Globus pallidus (tissue), 1 donor: ENCODE measurements around the gene LMX1B.

ENCODE experiments used
- DNase-seq: peaks from one replicate; pipeline ENCODE4 v3.0.0-alpha.2; 2015; ENCODE audit warnings: low spot score

LMX1B gene

DNA sequence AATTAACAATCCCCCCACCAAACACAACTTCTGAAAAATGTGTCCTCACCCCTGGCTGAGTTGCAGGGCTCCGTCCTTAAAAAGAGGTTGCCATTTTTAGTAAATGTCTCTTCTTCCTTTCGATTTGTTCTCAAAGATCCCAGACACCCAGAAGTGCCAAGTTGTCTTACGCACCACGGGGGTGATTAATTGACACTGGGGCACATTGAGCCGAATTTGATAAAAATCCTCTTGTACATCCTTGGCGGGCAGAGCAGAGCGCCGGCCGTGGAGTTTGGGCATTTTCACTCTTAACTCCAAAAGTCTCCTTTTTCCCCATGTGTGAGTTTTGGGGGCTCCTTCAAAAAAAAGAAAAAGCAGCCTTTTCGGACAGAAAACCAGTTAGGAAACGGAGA lies 4.5 kb downstream of the LMX1B start:
- DNase-seq = no peak

DNA sequence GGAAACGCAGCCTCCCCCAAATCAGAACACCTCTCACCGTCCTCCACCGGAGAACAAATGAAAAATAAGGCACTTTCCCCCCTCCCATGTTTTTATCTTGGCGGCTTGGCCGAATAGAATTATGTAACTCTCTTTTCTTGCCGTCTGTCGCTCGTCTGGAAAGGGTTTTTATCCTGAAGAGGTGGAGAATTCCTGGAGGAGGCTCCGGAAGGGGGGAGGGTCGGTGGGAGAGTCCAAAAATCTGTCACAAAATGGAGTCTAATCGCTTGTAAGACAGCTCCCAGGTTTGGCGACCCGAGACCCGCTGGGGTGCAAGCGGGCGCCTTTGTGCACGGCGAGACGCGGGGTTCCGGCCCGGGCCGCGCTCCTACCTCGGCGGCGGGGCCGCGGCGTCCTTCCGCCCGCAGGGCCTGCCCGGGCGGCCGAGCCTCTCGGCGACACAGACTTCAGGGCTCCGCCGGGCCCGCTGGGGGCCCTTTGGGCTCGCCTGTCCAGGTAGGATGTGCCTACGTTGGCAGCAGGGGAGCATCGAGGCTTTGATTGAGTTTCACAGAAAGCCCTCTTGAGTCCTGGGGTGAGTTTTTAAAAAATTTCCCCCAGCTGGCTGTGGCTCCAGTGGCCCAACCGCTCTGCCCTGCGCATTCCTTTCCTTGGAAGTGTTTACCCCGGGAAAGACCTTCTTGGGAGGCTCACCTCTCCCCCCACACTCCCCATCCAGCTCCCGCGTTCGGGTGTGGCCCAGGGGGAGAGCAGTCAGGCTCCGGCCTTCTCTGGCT lies 5.0 kb downstream of the LMX1B start:
- no peak for DNase-seq

DNA sequence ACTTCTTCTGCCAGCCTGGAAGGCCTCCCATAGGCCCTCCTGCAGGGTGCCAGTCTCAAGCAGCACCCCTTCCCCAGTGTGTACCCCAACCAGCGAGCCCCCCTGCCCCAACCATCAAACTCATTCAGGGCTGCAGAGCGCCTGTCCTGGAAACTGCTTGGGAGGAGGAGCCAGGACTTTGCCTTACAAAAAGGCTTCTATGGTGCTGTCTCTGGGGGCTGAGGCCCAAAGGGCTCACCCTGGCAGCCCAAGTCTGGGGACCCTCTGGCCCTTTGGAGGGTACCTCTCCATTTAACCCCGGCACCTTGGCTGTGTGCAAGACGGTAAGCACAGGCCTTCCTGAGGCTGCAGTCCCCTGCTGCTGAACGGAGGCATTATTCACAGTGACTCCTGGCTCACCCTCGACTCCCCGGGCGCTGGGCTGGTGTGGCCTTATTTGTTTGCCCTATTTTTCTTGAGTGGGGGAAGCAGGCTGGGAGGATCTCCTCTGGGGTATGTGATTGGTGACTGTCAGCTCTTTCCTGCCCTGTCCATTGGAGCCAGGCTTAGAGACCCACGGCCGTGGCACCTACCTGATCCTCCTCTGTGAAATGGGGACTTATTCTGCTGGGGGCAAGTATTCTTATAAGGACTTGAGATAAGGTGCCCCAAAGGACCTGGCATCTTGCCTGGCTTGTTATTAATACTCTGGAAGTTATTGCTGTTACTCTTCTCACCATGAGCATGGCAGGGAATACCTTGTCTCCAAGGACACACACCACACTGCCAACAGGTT lies 5.8 kb downstream of the LMX1B start:
- DNase-seq = no peak

DNA sequence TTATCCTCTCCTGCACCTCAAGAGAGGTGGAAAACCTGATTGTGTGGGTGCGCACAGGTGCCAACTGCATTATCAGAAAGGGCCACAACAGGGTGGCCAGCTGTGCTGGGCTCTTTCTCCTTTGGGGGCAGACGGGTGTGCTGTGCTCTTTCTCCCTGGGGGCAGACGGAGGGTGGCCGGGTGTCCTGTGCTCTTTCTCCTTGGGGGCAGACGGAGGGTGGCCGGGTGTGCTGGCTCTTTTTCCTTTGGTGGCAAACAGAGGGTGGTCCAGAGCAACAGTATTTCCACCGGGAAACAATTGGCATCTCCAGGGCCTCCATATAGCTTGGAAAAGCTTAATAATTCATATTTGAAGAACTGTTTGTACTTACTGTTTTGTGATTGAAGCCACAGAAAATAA lies 6.8 kb downstream of the LMX1B start:
- no peak for DNase-seq

DNA sequence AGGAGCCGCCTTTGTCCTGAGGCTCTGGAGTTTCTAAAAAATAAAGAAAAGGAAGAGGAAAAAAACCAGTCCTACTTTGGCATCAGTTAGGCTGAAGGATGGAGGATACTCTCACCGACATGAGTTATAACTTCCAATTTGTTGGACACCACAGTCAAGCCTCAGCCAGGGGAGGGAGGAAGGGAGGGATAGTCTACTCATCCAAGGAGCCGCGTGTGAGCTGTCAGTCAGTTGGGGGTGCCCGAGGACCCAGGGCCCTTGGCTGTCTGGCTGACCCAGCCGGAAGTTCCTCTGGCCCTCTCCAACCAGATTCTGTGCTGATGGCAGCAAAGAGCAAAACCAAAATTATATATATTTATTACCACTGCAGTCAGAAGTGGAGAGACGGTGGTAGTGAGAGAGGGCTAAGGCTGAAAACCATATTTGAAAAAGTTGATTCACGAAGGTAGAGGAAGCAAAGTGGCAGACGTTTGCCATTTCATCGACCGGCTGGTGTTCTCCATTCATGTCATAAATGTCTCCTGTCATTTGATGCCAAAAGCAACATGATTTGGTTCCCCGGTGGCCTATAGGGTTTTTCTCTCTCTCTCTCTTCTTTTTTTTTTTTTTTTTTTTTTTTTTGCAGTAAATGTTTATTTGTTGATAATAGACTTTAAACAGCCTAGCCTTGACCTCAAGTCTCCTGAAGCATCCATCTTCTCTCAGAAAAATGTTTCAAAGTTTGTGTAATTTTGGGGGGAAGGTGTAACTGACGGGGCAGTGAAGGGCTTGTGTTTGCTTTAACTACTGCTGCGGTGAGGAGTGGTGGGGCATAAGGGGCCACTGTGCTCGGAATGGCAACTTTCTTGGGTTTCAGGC lies 7.6 kb downstream of the LMX1B start:
- DNase-seq = no peak

DNA sequence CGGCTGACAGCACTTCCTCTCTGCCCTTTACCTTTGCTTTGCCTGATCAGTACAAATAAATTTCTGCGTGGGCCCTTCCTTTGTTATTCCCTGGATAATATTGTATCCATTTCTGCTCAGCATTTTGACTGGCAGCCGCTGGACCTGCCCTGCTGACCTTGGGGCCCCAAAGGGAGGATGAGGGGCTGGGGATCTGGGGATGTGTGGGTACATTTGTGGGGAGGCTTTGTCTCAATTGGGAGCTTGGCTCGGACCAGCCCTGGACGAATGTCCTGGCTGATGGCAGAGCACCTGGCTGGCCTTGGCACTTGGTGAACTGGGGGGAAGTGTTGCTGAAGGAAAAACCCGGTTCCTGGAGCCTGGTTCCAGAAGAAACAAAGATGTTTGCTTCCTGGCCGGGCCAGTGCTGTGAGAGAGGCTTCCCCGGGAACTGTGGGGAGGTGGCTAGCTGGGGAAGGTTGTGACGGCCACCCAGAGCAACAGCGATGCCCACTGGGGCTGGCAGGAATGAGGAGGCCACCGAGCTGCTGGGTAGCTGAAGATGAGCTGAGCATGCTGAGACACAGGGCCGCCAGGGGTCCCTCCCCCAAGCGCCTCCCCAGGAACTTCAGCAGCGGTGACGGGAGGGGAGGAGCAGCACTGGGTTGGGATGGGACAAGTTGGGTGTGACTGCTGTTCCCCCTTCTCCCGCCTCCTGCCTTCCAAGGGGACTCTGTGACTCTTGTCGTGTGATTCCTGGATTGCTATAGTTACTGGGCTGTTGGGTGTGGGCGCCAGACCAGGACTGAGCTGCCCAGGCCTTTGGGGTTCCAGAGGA lies 8.4 kb downstream of the LMX1B start:
- DNase-seq = no peak

DNA sequence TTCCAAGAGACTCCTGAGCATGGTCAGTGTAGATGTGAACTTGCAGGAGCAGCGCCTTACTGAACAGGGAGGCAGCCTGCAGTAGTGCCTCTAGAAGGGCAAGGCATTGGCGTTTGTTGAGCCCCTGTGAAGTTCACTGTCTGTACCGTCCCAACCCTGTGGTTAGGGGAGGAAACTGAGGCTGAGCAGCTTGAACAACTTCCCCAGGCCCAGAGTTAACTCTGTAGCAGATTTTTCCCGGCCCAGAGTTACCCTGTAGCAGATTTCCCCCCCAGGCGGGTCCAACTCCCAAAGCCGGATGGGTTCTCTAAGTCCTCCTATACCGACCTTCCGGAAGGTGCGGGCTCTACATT lies 9.6 kb downstream of the LMX1B start:
- DNase-seq = no peak

DNA sequence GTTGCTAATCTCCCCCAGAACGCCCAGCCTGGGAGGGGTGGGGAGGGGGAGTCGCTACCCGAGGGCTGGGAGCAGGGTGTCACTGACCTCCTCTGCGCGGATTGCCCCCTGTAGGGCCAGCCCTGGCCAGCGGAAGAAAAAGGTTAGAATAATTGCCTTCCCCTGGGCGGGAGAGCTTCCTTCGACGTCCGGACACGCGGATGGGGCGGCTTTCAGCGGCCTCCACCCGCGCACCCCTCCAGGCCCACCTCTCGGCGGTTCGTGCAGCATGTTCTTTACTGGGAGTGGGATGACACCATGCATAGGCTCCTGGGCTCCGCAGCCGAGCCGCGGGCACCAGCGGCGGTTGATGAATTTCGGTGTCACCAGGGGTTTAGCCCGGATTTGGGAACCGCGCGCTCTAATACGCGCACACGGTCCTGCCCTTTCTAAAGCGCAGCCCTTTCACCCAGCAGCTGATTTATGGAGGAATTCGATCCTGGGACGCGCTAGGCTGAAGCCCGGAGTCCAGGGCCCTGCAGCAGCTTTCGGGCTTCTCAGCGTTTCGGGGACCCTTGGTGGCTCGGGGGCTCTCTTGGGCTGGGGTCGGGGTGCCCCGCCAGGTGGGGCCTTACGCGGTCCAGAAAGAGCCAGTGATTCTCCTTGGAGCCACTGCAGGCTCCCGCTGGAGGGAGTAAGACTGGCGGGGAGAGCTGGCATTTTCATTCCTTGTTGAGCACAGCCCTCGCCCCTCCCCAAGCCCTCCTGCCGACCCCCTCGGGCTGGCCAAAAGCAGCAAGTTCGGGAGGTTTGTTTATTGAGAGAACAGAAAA lies 10.1 kb downstream of the LMX1B start:
- DNase-seq = no peak

DNA sequence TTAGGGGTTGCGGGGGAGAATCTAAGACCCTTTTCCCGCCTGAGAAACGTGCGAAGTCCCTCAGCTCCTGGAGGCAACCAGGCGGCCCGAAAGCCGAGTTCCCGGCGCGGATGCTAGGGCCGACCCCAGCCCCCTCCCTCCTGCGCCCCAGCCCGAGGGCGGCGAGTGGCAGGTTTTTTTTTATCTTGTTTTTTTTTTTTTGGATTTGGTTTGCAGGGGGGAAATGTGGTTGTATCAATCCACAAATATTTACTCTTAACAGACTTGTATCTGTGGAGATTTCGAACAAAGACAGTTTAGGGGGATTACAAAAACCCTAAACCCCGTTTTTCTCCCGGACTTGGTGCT lies 10.7 kb downstream of the LMX1B start:
- no peak for DNase-seq

DNA sequence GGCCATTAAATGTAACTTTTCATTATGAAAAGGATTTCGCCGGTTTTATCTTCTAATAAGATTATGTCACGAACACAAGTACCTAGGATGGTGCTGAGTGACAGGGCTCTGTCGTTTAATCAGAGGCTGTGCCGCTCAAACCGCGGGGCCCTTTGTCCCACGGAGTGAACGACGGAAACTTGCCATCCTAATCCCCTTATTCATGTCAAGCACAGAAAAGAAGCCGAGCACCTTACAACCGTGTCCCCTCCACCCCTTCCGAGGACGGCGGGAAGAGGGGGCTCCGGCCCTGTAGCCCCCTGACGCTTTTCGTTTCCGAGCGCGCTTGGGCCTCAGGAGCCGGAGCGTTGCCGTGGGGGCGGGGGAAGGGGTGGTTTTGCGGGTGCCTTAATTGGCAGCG lies 11.2 kb downstream of the LMX1B start:
- DNase-seq = no peak

DNA sequence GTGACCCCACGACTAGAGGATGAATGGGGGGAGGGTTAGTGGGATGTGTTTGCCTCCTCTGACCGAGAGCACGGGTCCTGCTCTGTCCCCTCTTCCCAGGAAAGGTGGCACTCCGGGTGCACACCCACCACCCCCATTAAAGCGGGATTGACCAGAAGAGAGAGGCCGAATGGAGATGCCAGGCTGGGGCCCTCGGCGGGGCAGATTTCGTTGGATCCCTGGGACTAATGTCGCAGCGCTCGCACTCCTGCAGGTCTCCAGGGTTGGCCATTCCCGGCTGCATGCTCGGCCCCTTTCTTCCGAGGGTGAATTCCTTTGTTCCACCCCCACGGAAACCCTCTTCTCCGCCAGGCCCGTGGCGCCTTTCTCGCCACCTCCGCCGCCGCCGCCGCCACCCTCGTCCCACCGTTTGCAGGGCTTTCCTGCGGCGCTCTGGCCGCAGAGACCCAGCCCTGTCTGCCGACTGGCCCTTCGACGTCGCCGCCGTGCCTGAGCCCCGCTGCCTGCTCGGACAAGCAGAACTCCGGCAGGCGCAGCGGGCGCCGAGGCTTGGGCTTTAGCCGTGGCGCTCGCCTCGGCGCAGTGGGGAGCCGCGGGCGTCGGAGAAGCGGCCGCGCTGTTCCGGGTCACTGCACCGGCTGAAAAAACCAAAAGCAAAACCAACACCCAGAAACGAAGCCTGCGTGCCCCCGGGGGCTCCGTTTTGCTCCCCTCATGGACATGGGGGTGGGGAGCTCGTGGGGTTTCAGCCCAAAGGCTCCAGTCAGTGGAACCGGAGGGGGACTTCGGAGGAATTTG lies 11.8 kb downstream of the LMX1B start:
- no peak for DNase-seq

DNA sequence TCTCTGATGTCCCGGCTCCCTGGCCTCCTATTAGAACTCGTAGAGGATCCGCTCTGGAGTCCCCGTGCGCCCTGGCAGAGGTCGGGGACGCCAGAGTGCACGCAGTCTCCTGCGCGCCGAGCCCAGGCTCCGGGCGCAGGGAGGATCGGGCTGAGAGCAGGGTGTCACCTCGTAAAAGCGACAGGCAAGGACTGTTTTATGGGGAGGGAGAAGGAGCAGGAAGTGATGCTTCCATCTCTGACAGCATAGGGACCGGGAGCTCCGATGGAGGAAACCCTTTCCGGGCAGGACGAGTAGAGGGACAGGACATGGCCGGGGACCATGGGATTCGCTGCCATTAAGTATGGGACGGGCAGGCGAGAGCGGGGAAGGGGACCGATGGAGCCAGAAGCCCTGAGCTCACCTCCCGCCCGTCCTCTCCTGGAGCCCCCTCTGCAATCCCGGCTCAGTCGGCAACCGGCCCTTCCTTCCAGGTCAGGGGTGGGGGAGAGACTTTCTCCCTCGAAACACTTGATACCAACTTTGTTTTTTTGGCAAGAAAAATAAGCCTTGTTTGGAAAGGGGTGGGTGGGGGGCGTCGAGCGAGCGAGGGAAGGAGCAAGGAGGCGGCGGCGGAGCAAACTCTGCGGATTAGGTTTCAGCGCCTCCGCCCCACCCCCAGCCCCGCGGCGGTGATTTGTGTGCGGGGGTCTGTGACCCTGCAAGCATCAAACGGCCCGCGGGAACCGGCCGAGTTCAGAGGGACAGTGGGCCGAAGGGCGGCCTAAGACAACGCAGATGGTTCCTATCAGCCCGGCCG lies 12.6 kb downstream of the LMX1B start:
- DNase-seq = no peak

DNA sequence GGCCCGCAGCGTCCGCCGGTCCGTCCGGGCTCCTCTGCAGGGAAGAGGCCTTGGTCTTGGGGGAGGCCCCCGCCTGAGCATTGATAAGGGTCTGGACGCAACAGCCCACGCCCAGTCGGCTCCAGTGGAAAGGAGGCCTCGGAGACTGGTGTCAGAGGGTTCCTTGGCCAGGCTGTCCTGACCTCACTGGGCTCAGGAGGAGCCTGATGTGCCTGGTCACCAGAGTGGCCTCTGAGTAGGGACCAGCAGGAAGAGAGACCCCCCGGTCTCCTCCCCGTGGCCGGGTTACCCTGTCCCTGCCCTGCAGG lies 13.2 kb downstream of the LMX1B start:
- no peak for DNase-seq

DNA sequence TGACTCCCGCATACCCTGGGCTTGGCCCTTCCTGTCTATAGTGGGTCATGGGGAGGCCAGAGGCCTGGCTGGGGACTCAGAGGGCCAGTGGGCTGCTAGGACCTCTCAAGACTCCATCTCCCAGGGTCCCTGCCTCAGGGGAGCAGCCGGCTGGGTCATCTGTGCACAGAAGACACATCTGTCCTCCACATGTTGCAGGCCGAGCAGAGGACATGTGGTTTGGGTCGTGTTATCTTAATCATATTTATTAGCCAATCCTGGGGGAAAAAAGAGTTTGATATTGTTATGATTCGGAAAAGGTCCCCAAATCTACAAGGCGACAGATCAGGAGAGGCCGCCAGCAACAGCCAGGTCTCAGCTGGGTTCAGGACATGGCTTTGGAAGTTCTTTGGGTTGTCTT lies 14.4 kb downstream of the LMX1B start:
- DNase-seq = no peak

DNA sequence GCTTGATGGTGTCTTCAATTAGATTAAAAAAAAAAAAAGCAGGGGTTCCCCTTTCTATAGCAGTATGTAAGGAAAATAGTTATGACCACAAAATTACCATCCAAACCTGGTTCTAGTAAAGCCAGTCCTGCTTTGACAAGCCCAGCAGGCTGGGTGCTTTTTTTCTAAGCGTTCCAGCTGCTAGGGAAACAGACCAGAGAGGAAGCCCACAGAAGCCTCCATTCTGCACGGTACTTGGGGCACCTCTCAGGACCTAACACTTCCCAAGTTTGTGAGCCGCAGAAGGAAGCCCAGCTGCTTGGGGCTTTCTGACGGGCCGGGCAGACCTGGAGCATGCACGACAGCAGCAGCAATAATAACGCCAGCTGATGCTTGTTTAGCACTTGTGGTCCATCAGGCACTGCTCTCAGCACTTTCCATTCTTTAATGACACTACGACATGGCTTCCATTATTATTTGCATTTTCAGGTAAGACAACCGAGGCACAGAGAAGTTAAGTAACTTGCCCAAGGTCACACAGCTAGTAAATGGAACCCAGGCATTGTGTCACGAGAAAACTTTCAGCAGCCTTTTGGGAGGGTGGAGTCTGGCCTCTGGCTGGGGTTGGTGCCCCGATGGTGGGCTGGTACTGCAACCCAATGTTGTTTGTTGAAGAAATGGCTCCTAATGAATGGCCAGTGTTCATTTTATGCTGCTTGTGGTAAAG lies 15.4 kb downstream of the LMX1B start:
- no peak for DNase-seq

DNA sequence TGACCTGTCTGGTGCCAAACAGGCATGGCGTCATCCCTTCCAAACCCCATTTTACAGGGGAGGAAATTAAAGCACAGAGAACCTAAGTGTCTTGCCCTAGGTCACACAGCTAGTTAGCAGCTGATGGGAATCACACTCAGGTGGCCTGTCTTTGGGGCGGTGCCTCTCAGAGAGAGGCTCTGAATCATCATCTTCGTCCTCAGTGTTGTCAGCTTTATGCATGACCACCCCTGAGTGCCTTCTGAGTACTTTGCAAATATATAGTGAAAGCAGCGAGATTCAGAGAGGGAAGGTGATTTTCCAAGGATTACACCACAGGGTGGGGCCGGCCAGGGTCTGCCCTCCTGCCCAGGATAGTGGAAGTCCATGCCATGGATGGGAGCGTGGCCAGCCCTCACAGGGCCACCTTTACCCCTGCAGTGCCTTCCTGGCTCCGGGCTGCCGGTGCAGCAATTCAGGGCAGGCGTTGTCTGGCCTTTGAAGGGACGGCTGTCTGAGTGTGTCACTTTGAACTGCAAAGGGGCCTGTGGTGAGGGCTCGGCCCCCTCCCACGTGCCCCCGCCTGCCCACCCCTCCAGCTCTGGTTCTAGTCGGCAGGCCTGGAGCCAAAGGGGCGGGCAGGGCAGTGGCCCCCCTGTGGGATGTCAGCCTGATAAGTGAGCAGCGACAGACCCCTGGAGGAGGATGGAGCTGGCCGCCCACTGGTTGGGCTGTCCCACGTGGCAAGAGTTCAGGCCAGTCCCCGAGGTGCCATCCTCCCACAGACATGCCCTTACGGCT lies 16.9 kb downstream of the LMX1B start:
- no peak for DNase-seq

DNA sequence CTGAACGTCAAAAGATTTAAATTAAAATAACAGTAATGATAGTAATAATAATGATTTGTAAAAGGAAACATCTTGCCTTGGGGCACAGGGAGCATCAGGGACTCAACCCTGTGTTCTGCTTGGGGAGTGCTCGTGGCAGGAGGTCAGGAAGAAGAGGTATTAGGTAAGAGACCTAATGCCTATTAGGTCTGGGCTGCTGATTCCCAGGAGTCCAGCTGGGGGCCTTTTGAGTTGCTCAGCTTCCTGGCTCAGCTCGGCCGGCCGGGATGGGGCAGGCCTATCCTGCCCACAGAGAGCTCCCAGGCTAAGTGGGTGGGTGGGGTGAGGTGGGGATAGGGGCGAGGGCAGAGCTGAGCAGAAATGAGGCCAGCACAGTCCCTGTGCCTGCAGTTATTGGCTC lies 17.5 kb downstream of the LMX1B start:
- no peak for DNase-seq

DNA sequence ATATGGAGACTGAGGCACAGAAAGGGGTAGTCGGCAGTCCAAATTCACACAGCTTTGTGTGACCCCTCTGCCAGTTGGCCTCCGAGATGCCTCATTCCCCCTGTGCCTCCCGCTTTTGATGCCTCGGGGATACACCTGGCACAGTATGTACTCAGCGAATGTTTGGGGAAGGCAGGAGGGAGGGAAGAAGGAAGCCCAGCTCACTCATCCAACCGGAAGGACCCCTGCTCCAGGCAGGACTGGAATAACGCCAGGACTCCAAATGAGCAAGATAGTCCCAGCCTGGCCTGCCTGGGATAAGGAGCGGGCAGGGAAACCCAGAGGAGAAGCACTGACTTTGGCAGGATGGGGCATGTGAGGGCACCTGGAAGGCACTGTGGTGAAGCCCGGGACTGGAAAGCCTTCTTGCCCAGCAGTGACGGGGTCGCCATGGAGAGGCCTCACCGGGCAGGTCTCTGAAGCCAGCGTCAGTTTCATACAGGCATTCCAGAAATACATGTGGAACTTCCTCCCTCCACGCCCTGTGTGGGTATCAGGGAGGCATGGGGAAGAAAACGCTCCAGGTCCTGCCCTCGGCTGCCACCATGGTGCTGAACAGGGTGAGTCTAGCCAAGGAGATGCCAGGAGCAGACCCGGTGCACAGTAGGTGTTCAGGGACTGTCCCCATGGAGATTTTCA lies 20.3 kb downstream of the LMX1B start:
- DNase-seq = no peak
